DND-41 (cell line): ENCODE results near the gene DNAAF5.

Experiments
- CTCF ChIP-seq: IDR thresholded peaks from 2 replicates; pipeline ENCODE4 v1.5.1; 2012; ENCODE audit warnings: borderline replicate concordance, low read length, moderate library complexity, mild to moderate bottlenecking; ENCODE audit not compliant: poor library complexity, severe bottlenecking; ENCODE audit errors: extremely low read depth
- EZH2 ChIP-seq: IDR thresholded peaks from 3 replicates; pipeline ENCODE4 v1.6.1; 2012; ENCODE audit warnings: borderline replicate concordance, low read depth, mild to moderate bottlenecking, moderate library complexity, low read length, inconsistent platforms; ENCODE audit not compliant: severe bottlenecking

GRCh38 chr7:684416-684815 lies 42.1 kb upstream of the DNAAF5 start:
- no peak for TF ChIP-seq CTCF
- TF ChIP-seq EZH2 = no peak
